Neural cell (in vitro differentiated cells): Measurements from ENCODE around the gene JKAMP.

Source experiments
- CTCF ChIP-seq: fragments of 450-650 bp; IDR thresholded peaks from 2 replicates; pipeline ENCODE4 v1.5.1; 2014; ENCODE audit warnings: antibody characterized with exemption, mild to moderate bottlenecking, moderate library complexity; ENCODE audit not compliant: poor library complexity, severe bottlenecking
- EP300 ChIP-seq: fragments of 450-650 bp; conservative IDR thresholded peaks from 2 replicates; pipeline ENCODE4 v1.6.1; 2014; ENCODE audit warnings: antibody characterized with exemption, mild to moderate bottlenecking, moderate library complexity; ENCODE audit not compliant: poor library complexity, severe bottlenecking
- EZH2 ChIP-seq: fragments of 200-600, 300-800 bp; shearing (Covaris generic), sonication (generic); IDR thresholded peaks from 2 replicates; pipeline ENCODE4 v1.6.1; 2014; ENCODE audit warnings: antibody characterized with exemption, low read length, borderline replicate concordance, mild to moderate bottlenecking; ENCODE audit not compliant: insufficient read depth, poor library complexity, severe bottlenecking
- MXI1 ChIP-seq: fragments of 450-650 bp; conservative IDR thresholded peaks from 2 replicates; pipeline ENCODE4 v1.6.1; 2014; ENCODE audit warnings: antibody characterized with exemption, mild to moderate bottlenecking; ENCODE audit not compliant: poor library complexity, severe bottlenecking
- POLR2AphosphoS5 ChIP-seq: IDR thresholded peaks from 2 replicates; pipeline ENCODE4 v1.6.1; 2012
- RAD21 ChIP-seq: fragments of 450-650 bp; conservative IDR thresholded peaks from 2 replicates; pipeline ENCODE4 v1.6.1; 2014; ENCODE audit warnings: antibody characterized with exemption, mild to moderate bottlenecking, moderate library complexity
- SMC3 ChIP-seq: fragments of 450-650 bp; conservative IDR thresholded peaks from 2 replicates; pipeline ENCODE4 v1.6.1; 2014; ENCODE audit warnings: antibody characterized with exemption, mild to moderate bottlenecking, moderate library complexity; ENCODE audit not compliant: poor library complexity
- TAF1 ChIP-seq: IDR thresholded peaks from 2 replicates; pipeline ENCODE4 v1.6.1; 2012; ENCODE audit warnings: low read depth

- TF ChIP-seq CTCF (no peak), EP300 (no peak), EZH2 (no peak), RAD21 (no peak), POLR2AphosphoS5 (no peak), TAF1 (no peak), MXI1 (no peak), SMC3 (no peak)
Measured at GRCh38 chr14:59465316-59466135, 18.8 kb upstream of the JKAMP start, which contains the start of gene GPR135.
